ENCODE results near the gene LIF.
A peak's percentile ranks its signal among the peaks of the same experiment; 100 is the strongest.

The LIF gene

DNA sequence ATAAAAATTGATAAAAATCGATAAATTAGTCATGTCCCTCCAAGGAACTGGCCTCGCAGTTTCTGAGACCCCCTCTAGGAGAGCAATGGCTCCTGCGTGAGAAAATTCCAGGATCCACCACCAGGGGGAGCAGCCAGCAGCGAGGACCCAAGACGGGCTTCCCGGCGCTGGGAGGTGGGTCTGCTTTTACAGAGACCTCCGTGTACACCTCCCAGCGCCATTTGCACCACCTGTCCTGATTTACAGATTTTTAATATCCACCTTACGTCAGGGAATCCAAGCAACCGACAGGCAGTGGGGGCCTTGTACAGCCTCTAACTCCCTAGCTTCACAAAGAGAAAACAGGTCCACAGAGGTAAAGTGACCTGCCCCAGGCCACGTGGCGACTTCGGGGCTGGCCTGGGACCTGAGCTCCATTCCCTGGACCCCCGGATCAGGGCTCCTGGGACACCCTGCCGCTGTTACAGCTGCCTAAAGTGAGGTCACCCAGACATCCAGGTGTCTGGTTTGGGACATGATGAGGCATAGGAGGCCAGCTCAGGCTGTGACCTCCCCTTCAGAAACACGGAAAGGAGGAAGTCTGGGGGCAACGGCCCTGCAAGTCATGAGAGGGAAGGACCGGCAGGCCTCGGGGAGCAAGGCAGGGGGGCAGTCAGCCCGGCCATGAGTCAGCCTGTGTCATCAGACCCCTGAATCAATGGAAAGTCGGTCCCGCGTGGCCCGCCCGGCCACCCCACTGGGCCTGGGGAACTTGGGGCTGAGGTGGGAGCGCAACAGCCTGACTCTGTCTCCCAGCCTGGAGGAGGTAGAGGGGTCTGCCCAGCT is 16.6 kb upstream of the LIF start:
- peak; percentile 84 for FAIRE-seq

DNA sequence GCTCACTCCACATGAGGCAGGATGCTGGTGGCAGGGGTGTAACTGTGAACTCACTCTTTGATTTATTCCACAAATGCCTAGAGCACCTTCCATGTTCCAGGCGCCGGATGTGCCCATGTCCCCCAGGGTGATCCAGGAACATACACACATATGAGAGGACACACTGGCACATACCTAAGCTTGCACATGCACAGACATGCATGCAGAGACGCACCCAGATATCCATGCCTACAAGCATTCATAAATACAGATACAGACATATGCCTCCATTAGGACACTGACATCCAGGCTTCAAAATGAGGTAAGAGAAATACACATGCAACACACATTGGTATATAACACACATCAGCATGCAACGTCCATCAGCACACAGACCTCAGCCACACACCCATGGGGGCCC is 15.6 kb upstream of the LIF start:
- FAIRE-seq, result no peak

DNA sequence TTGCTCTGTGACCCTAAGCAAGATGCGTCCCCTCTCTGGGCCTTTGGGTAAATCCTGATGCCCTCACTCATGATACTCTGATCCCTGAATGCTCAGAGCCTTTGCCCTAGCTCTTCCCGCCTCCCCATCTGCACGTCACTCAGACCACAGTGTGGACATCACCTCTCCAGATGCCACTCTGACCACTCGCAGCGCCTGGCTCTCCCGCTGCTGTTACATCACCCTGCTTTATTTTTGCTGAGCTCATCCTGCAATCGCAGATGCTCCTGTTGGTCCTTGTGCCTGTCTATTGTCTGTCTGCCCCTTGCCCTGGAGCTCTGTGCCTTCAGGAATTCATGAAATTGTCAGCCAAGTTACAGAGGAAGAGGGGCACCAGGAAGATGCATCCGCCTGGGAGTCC is 14.6 kb upstream of the LIF start:
- FAIRE-seq, result no peak

DNA sequence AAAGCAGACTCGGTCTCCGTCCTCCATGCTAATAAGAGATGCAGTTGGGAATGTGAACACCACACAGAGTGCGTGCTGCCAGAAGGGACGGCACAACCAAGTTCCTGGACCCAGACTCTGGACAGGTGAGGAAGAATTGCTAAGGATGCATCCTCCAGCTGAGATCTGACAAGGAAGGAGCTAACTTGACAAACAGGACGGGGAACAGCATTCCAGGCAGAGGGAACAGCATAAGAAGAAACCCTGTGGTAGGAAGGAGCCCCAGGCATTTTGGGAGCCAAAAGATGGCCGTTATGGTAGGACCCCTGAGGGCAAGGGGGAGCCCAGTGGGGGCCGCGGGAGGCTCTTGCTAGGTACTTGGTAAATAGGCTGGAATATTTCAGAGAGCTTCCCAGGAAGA is 14.1 kb upstream of the LIF start:
- FAIRE-seq, result no peak

DNA sequence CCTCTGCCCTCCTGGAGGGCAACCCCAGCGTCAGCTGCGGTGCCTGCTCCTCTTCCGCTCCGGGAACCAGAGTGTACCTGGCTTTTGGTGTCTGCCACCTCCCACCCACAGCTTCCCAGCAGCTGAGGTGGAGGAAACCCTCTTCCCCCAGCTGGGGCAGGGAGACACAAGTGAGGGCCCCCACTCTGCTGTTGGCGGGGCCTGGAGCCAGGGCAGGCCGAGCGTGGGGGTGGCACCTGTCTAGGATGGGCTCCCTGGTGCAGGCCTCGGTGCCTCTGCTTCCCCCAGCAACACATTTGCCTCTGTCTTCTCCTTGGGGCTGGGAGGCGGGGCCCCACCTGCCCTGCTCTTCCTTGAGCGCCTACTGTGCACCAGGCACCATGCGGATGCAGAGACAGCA is 13.7 kb upstream of the LIF start:
- FAIRE-seq, result no peak

DNA sequence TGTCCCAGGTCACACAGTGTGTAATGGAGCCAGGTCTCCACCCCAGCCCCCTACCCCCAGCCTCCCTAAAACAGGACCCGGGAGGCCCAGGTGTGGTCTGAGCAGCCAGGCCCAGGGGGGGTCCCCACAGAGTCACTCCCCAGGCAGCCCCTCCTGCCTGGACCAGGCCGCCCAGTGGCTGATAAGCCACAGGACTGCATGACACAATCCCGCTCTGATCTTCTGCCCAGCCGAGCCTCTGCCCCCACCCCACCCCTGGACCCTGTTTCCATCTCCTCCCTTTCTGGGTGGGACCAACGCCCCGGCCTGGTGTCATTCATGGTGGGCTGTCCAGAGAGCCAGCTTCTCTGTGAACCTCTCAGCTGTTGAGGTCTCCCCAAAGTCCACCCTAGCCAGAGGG is 7.8 kb upstream of the LIF start:
- FAIRE-seq, result no peak

DNA sequence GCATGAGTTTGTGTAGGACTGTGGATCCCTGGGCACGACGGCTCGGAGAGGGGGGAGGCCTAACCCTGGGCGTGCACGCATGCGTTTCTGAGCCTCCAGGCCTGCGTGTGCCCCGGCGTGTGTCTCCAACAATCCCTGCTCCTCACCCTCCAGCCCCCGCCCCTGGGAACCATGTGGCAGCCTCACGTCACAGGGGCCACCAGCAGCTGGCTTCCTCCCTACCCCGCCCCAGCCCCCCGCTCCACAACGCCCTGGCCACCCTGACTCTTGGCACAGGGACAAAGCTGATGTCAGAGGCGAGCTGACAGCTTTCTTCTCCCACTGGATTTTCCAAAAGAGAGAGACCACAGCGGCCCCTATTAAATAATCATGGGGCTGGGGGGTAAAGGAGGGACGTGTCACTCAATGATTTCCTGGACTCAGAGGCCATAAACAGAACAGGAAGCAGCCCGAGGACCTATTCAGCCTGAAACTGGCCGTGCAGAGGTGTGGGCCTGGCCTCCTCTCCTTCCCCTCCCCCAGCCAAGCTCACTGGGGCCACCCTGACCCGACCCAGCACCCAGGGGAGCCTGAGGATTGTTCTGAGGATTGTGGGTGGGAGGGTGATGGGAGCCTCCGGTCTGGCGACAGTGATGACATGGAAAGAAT is 6.8 kb upstream of the LIF start:
- peak; percentile 40 for FAIRE-seq

DNA sequence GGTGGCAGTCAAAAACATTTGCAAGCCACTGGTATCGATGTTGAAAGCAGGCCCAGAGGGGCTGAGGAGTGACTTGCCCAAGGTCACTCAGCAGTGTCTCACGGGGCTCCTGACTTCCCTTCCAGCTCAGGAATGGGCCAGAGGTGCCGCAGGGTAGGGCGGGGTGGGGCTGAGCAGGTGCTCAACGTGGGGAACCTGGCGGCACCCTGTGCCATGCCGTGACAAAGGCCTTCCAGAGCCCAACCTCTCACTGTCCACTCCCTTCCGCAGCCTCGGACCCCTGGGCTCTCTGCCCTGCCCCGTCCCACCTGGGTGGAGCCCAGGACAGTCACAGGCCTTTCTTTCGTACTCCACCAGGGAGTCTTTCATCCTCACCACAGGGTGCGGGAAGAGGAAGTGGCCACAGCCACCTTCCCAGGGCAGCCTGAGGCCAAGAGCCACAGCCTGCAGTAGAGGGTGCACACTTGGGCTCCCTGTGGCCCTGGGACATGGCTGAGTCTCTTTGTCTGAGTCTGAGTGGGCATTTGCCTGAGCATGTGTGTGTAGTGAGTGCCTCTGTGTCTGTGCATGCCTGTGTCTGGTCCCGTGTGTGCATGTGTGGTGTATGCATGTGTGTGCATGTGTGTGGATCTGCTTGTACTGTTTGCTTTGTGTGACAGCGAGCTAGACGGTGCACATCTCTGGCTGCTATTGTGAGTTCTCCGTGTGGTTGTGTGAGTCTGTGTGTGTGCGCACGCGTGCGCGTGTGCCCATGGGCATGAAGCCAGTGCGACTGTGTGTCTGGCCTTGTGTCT is 6.0 kb upstream of the LIF start:
- FAIRE-seq, result no peak

DNA sequence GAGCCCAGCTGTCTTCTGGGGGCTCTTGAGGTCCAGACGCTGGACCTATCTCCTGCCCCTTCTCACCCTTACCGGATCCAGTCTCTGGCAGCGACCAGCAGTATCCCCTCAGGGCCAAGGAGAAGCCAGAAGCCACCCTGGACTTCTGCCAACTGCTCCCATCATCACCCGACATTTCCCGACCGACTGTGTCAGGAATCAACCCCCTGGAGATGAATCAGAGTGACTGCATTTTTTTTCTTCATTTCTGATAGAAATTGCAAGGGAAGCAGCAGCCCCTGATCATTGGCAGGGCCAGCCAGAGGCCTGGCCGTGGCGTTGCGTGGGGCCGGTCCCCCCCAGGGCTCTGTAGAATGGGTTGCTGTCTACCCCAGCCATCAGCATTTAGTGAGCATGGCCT is 5.2 kb upstream of the LIF start:
- peak; percentile 66 for FAIRE-seq

DNA sequence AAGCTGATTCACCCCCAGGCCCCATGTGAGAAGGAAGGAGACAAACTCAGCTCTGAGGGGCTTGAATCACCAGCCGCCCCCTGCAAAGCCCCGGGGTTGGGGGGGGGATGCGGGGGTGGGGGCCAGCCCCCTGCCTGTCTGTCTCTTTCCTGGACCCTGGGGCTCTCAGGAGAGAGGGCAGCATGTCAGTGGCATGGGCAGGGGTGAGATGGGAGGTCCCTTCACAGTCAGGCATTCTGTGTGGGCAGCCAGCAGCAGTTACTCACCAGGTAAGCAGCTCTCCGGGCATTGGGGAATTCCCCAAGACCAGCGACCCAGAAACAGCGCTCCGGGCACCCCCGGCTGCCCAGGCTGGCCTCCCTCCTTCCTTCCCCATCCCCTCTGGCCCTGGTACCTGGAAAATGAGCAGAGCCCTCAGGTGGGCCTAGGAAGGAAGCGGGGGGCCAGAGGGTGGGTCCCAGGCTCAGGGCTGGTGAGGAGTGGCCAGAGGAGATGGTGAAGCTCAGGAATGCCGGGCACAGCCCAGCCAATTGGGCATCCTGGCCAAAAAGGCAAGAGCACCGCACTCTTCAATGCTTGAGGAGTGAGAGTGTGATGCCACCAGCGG is 4.2 kb upstream of the LIF start:
- no peak for FAIRE-seq

DNA sequence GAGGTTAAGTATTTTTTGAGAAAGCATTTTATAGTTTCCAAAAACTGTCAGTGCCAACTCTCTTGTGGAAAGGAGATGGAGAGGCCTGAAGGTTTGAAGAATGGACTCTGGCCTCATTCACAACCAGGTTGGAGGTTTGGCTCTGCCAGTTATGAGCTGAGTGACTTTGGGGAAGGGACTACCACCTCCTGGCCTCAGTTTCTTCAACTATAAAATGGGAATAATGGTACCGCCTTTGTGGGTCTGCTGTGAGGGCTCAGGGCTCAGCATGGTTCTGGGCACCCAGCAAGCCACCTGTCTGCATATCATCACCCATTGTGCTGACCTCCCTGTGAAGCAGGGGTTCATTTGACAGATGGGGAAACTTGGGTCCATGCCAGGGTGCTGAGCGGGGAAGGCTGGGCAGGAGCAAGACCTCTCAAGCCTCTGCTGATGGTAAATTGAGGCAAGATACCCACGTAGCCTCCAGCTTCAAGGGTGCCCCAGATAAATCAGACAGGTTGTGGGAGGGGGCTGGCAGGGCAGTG is 3.5 kb upstream of the LIF start:
- no peak for FAIRE-seq

DNA sequence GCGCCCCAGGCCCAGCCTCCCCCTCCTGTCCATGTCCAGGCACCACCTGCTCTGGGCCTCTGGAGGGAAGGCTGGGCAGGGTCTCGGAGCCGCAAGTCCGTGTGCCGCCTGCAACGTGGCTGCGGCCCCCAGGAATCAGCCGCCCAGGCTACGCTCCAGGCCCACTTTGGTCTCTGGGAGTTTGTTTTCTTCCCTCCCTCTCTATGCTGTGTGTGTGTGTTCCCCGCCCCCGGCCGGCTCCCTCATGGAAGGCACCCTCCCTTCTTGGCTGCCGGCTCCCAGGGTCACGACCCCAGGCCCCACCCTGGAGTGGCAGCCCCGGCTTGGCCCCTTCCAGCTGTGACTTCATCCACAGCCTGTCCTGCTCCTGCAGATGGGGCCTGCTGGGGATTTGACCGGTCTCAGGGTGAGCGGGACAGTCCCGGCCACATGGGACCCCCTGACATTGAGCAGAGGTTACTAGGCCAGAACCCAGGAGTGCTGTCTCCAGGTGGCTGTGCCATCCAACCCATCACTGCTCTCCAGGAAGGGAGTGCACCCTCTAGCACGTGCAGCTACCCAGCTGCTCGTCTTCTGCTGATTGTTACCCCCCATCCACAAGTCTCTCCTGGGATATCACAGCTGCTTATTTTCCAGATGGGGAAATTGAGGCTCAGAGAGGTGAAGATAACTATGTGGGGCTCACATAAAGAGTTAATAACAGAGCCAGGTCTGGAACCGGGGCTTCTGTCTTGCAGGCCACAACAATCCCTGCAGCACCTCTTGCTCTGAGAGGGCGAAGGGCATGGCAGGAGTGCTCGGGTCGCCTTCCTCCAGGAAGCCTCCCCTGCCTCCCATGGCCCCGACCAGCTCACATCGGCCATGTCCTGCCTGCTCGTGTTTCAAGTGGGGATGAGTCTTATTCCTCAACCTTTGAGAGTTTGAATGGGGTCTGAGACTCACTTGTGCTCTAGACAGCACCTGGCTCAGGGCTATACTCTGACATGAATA is 2.8 kb upstream of the LIF start:
- peak; percentile 16 for FAIRE-seq

DNA sequence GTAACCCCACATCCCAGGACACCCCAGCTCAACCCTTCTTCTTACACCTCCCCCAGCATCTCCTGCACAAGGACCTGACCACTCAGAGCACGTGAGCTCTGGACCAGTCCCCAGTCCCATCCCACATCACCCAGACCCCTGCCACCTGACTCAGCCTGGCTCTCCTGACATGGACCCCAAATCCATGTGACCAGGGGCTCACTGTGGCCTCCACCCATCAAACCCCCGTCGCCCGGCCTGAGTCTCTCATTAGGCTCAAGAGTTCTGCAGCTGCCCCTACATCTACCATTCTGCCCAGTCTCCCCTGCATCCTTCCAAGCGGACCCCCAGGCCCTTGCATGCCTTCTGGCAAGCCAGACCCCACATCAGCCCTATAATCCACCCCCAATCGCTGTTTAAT is 1.9 kb upstream of the LIF start:
- FAIRE-seq, result no peak

DNA sequence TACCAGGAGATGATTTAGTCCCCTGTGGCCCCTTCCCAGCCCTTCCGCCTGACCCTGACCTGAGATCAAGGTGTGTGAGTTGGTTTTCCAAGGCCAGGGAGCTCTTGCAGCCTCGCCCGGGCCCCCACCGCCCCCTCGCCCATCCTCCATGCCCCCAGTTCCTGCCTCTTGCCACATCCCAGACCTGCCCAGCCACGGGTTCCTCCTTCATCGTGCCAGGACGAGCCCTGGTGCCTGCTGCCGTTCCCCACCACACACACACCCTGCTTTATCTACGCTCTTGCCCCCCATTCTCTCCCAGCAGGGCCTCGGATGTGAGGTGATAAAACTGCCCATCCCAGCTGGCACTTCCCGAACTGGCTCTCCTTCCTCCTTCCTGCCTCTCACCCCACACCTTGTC is 1.4 kb upstream of the LIF start:
- FAIRE-seq, result no peak

DNA sequence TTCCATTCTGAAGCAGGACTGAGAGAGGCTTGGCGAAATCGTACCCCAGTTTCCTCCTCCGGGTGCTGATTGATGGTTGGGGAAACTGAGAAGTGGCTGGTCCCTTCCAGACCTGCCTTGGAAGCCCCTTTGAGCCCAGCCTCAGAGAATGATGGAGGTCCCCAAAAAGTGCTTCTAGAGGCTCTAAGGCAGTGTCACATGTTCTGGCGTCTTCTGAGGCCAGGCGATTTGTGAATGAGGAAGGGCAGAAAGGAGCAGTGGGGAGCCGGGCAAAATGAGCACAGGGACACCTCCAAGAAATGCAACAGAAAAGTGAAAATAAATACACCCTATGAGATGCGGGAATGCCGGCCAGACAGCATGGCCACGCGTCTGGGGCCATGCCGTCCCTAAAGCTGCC is 1.0 kb upstream of the LIF start:
- no peak for FAIRE-seq

DNA sequence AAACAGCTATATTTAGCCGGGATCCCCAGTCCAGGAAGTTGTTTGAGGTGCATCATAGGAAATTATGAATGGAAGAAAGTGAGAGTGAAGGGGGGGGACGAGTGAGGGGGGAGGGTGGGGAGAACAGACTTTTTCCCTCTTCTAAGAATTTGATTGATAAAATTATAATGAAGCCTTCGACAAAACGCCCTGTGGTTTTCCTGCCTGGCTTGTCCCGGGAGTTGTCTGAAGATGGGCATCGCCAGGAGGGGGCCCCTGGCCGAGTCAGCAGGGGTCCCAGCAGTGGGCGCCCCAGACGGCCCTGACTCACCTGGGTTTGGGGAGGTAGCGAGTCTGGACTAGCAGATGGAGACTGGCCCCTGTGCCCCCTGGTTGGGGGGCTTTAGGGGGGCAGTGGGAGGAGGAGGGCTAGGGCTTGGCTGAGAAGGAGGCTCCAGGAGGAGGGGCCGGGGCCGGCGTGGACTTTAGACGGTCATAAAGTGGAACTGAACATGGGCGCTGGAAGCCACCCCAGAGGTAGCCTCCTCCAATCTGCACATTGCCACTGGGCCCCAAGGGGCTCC is 336 bp upstream of the LIF start:
- FAIRE-seq, result peak; percentile 81

DNA sequence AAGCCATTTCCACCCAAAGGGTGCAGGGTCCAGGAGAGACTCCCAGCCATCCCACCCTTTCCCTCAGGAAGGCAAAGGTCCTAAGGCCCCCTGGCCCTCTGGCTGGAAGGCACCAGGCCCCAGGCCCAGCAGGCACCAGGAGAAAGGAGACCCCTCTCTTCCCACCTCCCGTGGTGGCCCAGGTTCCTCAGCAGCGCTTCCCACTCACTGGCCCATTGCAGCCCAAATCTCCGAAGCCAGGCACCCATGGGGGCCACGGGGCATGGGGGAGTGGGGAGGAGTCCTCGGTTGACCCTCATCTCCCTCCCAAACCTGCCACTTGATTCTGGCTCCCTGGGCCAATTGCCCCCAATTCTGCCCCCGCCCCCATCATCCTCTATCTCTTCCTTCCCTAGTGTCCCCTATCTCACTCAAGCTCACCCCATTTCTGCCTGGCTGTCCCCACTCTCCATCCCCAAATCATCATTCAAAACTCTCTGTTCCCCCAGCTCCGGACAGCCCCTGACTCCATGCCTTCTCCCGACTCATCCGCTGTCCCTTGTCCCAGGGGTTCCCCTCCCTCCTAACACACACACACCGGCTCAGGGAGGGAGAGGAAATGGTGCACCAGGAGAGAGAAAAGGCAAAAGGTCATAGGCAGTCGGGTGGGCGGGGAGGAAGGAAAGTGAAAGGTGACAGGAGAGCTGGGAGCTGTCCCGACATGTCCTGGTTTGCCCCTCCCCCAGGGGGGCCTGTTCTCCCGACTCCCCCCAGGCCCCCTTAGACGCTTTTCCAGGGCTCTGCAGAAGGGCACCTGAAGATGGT is 1.2 kb downstream of the LIF start:
- FAIRE-seq, result peak; percentile 21

DNA sequence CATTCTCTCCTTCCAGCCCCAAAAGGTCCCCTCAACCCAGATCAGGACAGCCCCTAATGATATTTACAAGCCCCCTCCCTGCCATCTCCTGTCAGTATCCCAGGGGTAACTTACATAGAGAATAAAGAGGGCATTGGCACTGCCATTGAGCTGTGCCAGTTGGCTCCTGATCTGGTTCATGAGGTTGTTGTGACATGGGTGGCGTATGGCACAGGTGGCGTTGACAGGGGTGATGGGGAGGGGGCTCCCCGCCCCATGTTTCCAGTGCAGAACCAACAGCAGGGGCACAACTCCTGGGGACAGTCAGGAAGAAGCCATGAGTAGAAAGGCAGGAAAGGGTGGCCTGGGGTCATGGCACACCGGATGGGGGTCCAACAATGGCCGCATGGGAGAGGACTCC is 1.9 kb downstream of the LIF start:
- FAIRE-seq, result no peak

DNA sequence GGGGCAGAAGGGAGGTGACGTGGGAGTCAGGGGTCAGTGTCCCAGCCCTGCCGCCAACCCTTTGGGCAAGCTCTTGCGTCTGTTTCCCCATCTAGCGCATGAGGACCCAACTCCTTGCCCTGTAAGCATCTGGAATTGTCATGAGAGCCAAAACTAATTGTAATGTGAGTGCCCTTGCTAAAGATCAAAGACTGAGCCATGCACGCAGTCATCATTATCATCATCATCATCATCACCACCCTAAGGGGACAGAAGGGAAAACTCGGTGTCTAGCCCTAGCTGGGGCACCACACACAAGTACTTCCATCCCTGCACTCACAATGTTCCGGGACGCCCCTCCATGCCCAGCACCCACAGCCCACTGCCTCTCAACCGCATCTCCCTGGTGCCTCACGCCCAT is 2.5 kb downstream of the LIF start:
- no peak for FAIRE-seq

DNA sequence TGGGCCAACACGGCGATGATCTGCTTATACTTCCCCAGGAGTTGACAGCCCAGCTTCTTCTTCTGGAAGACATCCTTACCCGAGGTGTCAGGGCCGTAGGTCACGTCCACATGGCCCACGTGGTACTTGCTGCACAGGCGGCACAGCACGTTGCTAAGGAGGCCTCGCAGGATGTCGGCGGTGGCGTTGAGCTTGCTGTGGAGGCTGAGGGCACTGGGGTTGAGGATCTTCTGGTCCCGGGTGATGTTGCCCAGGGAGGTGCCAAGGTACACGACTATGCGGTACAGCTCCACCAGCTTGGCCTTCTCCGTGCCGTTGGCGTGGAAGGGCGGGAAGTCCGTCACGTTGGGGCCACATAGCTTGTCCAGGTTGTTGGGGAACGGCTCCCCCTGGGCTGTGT is 2.9 kb downstream of the LIF start:
- no peak for FAIRE-seq
